GM19025 (cell line): Measurements from ENCODE around the gene SHQ1.
"Not testable (repeated sequence)": the region's sequence is repeated elsewhere in the genome, so short reads cannot be mapped to it uniquely, and the experiment has no call there.

Experiments used
- ATAC-seq: cut with Tn5 transposase; IDR thresholded peaks from one replicate; pipeline ENCODE4 v1.9.1; 2021; ENCODE audit warnings: mild to moderate bottlenecking, low read depth, moderate library complexity; ENCODE audit not compliant: unreplicated experiment

SHQ1 gene

GRCh38 chr3:72722930-72723726 is 125.1 kb downstream of the SHQ1 start:
- ATAC-seq, result peak; percentile 53

GRCh38 chr3:72721683-72722381 is 126.4 kb downstream of the SHQ1 start:
- no peak for ATAC-seq

GRCh38 chr3:72720566-72720965 is 127.7 kb downstream of the SHQ1 start:
- no peak for ATAC-seq

GRCh38 chr3:72719137-72719536 is 129.1 kb downstream of the SHQ1 start:
- ATAC-seq, result no peak

- not testable (repeated sequence) for ATAC-seq
Observed at GRCh38 chr3:72714135-72714534, 134.1 kb downstream of the SHQ1 start.

- ATAC-seq, result not testable (repeated sequence)
Observed at GRCh38 chr3:72710471-72710870, 137.8 kb downstream of the SHQ1 start.

- ATAC-seq, result no peak
Observed at GRCh38 chr3:72708441-72708840, 139.8 kb downstream of the SHQ1 start.

- no peak for ATAC-seq
Observed at GRCh38 chr3:72702997-72703396, 145.2 kb downstream of the SHQ1 start.

- no peak for ATAC-seq
Observed at GRCh38 chr3:72702390-72702789, 145.9 kb downstream of the SHQ1 start.

GRCh38 chr3:72700106-72700505 is 148.1 kb downstream of the SHQ1 start:
- no peak for ATAC-seq

- ATAC-seq, result no peak
Observed at GRCh38 chr3:72699631-72700030, 148.6 kb downstream of the SHQ1 start.
